Activated CD4-positive, alpha-beta T cell treated with anti-CD3 and anti-CD28 coated beads, Interleukin-2, amount 50 U/mL, for 1 hour (primary cell): Measurements from ENCODE around the gene NSMF.

Source experiments
- DNase-seq: peaks from one replicate; pipeline ENCODE4 v3.0.0-alpha.2; 2020

NSMF gene, protein sequence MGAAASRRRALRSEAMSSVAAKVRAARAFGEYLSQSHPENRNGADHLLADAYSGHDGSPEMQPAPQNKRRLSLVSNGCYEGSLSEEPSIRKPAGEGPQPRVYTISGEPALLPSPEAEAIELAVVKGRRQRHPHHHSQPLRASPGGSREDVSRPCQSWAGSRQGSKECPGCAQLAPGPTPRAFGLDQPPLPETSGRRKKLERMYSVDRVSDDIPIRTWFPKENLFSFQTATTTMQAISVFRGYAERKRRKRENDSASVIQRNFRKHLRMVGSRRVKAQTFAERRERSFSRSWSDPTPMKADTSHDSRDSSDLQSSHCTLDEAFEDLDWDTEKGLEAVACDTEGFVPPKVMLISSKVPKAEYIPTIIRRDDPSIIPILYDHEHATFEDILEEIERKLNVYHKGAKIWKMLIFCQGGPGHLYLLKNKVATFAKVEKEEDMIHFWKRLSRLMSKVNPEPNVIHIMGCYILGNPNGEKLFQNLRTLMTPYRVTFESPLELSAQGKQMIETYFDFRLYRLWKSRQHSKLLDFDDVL

DNA sequence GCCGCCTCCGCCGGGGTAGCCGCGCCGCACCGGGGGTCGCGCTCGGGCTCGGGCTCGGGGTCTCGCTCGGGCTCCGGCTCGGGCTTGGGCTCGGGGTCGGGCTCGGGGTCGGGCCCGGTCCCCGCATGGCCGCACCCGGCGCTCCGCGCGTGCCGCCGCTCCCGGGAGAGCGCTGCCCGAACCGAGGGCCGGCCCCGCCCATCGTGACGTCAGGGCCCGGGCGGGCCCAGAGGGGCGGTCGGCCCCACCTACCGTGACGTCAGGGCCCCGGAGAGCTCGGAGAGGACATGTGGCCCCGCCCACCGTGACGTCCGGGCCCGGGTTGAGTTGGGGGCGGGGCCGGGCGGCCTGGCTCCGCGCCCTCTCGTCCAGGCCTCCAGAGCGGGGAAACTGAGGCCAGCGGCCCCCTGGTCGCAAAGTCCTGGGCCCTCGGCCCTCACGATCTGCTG is at the start of gene NSMF:
TSS of gene NSMF (minus strand) at position 183 of the 449 bp plus-strand sequence. CDS start 232 bp downstream, outside the sequence.
- DNase-seq = peak; percentile 95

GRCh38 chr9:137506702-137507171 is 47.6 kb upstream of the NSMF start:
- DNase-seq = no peak

- no peak for DNase-seq
Observed at GRCh38 chr9:137506274-137506673, 47.1 kb upstream of the NSMF start.

GRCh38 chr9:137505421-137506140 is 46.4 kb upstream of the NSMF start:
- DNase-seq = no peak

GRCh38 chr9:137504432-137504777 is 45.3 kb upstream of the NSMF start:
- no peak for DNase-seq

DNA sequence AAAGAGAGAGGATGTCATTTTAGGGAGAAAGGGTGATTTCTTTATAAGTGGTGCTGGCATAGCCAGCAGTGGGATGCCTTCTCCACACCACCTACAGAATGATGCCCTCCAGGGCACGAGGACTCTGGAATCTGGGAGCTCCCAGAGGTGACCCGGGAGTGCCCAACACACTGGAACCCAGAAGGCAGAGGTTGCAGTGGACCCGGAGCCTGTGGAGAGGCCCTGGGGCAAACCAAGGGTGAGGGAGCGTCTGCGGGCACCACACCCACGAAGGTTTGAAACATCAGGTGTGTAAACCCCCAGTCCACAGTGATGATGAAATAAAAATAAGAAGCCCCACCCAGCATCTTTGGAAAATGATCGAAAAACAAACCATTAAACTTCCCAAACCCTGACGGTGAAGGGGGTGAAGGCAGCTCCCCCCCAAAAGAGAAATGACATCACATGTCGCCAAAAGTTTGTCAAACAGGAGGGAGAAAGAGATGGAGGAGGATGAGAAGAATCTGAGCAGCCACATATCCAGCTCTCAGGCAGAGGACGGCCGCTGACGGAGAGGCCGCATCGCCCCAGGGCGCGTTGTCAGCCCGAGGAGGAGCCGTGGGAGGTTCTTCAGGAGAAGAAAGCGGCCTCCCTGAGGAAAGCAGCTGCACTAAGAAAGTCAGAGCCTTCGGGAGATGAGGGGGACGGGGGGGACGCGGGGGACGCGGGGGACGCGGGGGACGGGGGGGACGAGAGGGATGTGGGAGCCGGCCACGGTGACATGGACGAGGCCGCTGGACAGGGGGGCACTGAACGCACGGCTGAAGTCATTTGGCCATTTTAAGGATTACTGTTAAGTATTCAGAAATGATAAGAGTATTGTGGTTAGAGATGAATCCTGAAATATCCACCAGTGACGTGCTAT is 43.1 kb upstream of the NSMF start:
- no peak for DNase-seq

DNA sequence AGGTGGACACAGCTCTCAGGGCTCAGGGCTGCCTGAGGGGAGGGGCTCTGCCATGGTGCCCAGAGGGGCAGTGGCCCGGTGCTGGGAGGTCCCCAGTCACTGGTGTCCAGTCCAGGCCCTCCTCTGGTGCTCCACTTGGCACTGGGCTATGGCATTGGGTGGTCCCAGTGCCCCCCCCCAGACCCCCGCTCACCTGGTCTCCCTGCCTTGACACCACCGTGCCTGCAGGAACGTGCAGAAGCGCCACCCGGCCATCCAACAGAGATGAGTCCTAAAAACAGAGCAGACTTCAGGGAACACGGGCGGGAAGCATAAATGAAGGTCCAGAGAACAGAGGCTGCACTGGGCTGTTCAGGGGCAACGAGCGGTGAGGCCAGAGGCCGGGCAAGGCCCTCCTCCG is 42.3 kb upstream of the NSMF start:
- DNase-seq = no peak

- no peak for DNase-seq
Observed at GRCh38 chr9:137500666-137501397, 41.7 kb upstream of the NSMF start.

DNA sequence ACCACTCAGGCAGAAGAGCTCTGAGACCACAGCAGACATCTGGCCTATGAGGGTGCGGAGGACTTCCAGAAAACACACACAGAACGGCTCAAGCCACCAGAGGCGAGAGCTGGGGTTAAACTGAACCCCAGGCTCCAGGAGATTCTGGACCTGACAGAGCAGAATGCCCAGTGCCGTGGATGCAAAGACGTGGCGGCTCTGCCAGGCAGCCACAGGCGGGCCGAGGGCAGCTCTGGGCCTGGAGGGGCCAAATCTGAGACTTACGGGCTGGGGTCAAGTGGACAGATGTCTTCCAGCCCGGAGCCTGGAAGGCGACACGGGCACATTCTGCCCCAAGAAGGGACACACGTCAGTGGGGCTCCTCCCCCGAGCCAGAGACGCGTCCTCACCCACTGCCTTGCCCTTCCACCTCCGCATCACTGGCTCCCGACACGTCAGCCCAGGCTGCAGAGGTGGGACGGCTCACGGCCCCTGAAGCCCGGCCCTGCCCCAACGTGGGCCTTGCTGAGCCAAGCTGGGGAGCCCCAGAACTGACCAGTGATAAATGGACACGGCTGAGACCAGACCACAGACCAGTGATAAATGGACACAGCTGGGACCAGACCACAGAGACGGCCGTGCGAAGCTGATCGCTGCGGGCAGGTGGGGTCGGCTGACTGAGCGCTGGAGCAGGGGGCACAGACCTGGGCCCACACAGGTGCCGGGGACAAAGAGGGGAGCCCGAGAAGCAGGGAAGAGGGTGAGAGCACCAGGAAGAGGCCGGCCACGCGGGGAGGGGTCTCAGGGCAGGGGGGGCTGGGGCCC is 40.9 kb upstream of the NSMF start:
- no peak for DNase-seq

DNA sequence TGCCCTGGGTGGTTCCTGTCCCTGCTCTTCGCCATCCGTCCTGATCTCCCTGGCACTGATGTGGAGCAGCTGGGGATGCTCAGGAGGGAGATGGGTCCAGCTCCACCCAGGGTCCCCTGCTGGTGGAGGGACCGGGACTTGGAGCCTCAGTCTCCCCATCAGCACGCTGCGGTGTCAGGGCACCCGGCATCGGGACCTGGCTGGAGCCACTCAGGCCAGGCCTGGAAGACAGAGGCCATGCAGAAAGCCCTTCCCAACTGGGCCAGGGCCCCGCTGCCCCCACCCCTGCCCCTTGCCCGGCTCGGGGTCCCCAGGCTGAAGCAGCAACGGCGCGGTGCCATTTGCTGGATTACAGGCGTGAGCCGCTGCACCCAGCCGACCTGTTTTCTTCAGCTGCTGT is 40.3 kb upstream of the NSMF start:
- no peak for DNase-seq

GRCh38 chr9:137498720-137499150 is 39.6 kb upstream of the NSMF start:
- no peak for DNase-seq

DNA sequence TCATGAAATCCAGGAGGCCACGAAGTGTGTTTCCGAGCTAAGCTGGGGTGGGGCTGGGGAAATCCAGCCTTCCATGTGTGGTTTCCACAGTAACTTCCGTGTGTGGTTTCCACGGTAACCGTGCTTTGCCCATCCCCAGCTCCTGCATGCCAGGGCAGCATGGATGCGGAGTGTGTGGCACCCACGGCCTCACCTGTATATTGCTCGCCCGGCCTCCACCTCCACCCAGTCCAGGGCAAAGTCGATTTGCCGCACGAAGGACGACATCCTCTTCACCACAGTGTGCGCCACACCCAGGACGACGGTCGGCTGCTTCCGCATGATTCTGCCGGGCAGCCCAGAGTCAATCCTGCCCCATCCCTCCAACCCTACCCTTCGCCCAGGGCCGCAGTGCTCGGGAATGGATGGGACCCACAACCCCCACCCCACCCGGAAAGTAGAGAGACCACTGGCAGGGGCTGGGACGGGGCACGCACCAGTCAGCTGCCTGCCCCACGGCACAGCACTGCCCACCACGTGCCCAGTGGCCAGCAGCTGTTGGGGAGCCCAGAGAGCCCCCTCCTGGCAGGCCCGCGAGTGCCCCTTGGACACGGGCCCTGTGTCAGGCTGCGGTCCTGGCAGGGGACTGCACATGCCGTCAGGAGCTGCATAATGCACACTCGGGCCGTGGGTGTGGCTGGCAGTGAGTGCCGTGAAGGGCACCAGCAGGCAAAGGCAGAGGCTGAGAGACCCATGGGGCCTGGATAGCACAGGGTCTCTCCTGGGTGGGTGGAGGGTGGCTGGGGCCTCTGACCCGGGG is 39.0 kb upstream of the NSMF start:
- no peak for DNase-seq

- DNase-seq = no peak
Observed at GRCh38 chr9:137496601-137497375, 37.7 kb upstream of the NSMF start.

- no peak for DNase-seq
Observed at GRCh38 chr9:137494550-137495351, 35.6 kb upstream of the NSMF start.

DNA sequence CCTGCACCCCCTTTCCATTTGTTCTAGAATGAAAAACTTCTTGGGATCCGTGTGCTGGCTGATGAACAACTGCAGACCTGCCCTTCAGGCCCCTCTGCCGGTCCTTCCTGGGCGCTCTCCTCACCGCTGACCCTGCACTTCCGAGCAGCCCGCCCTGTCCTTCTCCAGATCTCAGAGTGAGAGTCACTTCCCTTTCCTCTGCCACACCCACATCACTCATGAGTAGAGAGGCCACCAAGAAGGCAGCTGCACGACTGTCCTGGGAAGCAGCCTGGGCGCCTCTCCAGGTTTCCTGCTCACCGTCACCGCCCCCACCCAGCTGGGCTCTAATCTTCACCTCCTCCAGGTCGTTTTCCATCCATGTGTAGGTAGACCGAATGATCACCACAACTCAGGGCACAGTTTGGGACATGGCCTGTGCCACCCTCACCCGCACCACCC is 35.0 kb upstream of the NSMF start:
- DNase-seq = no peak

DNA sequence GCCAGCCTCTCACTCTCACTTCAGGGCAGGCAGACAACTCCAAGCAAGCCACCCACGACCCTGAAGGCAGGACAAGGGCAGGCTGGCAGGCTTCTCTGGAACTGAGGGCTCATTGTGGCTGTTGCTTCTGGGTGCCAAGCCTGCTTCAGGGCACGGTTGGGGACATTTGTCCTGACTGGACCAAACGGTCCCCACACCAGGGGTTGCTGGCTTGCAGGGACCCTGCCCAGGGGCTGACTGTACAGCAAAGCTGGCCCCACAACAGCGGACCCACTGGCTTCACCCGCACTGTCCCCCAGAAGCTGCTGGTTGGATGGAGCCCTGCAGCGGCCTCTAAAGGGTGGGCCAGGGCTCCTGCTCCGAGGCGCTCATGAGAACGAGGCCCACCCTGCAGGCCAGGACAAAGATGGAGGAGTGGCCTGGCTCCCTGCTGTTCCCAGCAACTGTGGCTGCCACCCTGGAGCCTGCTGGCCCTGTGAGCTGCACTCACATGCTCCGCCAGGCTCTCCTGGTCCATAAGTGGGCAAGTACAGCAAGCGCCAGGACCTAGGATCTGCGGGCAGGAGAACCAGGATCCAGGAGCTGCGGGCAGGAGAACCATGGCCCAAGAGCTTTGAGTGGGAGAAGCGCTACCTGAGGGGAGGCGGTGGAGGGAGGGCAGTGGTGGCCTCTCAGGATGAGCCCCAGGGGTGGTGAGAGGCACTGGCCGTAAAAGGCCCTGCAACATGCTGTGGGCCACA is 34.4 kb upstream of the NSMF start:
- DNase-seq = no peak

DNA sequence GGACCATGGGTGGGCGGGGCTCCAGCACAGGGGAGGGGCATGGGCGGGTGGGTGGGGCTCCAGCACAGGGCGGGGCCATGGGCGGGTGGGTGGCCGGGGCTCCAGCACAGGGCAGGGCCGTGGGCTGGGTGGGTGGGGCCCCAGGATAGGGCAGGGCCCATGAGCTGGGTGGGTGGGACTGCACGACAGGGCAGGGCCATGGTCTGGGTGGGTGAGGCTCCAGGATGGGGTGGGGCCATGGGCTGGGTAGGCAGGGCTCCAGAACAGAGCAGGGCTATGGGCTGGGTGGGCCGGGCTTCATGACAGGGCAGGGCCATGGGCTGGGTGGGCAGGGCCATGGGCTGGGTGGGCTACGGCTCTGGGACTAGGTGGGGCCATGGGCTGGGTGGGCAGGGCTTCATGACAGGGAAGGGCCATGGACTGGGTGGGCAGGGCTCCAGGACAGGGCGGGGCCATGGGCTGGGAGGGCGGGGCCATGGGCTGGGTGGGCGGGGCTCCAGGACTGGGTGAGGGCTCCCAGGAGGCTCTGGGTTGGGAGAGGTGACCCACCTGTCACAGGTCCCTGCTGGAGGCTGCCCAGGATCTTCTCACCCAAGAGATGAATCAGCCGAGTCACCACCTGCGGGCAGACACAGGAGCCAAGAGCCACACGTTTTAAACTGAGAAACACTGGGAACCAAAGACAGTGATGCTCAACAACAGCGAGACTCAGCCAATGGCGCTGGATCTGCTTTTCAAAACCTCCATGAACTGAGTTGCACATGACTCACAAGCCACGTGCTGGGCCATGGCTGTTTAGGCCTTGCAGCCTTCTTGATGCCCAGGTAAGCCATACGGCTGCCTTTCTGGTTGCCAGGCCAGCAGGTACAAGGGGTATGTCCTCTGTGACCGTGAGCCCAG is 33.6 kb upstream of the NSMF start:
- no peak for DNase-seq
